Body of pancreas (tissue), 4 donors: Measurements from ENCODE around the gene DTX2.
"Not testable (repeated sequence)": the region's sequence is repeated elsewhere in the genome, so short reads cannot be mapped to it uniquely, and the experiment has no call there.

Experiments used
- CTCF ChIP-seq, 7 experiments: fragments of 450-650 bp in 4 of 7; fragments of 200-600 bp in 3 of 7; sonication (generic) in 3 of 7; IDR thresholded peaks; one replicate each; pipeline ENCODE4 v1.5.1; 2016 to 2019; ENCODE audit warnings: antibody characterized with exemption in 7 of 7
- POLR2A ChIP-seq, 3 donors: fragments of 450-650 bp; IDR thresholded peaks; one replicate each; pipeline ENCODE4 v1.6.1; 2016; ENCODE audit warnings: antibody characterized with exemption in 3 of 3, mild to moderate bottlenecking in 2 of 3

GRCh38 chr7:76543197-76543596 is 81.7 kb downstream of the DTX2 start, which contains the start of gene SPDYE16:
- TF ChIP-seq CTCF, POLR2A (IDR thresholded peaks at IDR 0.05): not testable (repeated sequence)
